ENCODE measurements around the gene CPAMD8. TPM values are rescaled to one million over a fixed set of nuclear protein-coding genes. Genes with fewer than 3 reads are reported as not detected.

CPAMD8 gene
- total RNA-seq, 6 experiments from 2014 or later, result 0.11 to 0.20 (median 0.14) TPM; not detected in 1

DNA sequence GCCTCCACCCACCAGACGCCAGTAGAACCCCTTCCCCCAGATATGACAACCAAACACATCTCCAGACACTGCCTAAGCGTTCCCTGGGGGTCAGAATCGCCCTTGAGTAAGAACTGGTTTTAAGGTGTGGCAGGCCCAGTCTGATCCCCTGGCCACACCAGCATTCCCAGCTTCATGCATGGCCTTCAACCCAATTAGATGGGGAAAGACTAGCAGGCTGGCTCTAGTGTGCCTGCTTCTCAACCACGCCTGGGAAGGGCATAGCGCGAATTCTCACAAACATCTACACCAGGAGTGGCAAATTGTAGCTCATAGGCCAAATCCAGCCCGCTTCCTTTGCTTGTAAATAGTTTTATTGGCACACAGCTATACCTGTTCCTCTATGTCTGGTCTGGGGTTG lies 35.1 kb upstream of the CPAMD8 start:
- Mint-ChIP-seq H3K9me3 (no peaks in the 10 kb centered on the region; the same call in 1 of the 2 replicates), H3K4me1 (ENCODE audit: low read depth) (peaks cover 6% of the 10 kb centered on the region), H3K4me3 (no peak overlapping the region), H3K27me3 (ENCODE audit: insufficient read depth) (no peaks in the 10 kb centered on the region), H3K36me3 (ENCODE audit: low read depth) (peaks cover 35% of the 10 kb centered on the region), H3K27ac (no peak overlapping the region)
- DNase-seq, result no peak
- TF ChIP-seq, protein P1, sequence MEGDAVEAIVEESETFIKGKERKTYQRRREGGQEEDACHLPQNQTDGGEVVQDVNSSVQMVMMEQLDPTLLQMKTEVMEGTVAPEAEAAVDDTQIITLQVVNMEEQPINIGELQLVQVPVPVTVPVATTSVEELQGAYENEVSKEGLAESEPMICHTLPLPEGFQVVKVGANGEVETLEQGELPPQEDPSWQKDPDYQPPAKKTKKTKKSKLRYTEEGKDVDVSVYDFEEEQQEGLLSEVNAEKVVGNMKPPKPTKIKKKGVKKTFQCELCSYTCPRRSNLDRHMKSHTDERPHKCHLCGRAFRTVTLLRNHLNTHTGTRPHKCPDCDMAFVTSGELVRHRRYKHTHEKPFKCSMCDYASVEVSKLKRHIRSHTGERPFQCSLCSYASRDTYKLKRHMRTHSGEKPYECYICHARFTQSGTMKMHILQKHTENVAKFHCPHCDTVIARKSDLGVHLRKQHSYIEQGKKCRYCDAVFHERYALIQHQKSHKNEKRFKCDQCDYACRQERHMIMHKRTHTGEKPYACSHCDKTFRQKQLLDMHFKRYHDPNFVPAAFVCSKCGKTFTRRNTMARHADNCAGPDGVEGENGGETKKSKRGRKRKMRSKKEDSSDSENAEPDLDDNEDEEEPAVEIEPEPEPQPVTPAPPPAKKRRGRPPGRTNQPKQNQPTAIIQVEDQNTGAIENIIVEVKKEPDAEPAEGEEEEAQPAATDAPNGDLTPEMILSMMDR (IDR thresholded peaks at IDR 0.05), result no peak

DNA sequence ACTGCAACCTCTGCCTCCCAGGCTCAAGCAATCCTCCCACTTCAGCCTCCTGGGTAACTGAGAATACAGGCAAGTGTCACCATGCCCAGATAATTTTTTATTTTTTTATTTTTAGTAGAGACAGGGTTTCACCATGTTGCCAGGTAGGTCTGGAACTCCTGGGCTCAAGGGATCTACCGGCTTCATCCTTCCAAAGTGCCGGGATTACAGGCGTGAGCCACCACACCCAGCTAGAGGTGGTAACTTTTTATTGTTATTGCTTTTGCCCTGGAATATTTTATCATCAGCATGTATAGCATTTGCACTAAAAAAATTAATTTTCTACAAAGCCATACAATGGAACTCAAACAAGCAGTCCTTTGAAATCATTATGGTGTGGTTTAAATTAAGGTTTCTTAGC lies 34.6 kb upstream of the CPAMD8 start:
- peaks cover 31% of the 10 kb centered on the region for H3K36me3 Mint-ChIP-seq (ENCODE audit: low read depth)
- DNase-seq, result no peak
- no peak overlapping the region for H3K4me3 Mint-ChIP-seq
- no peak overlapping the region for H3K27ac Mint-ChIP-seq
- TF ChIP-seq, protein P1 (IDR thresholded peaks at IDR 0.05), result no peak
- H3K27me3 Mint-ChIP-seq (ENCODE audit: insufficient read depth), result no peaks in the 10 kb centered on the region
- no peaks in the 10 kb centered on the region; the same call in 1 of the 2 replicates for H3K9me3 Mint-ChIP-seq
- H3K4me1 Mint-ChIP-seq (ENCODE audit: low read depth), result peaks cover 6% of the 10 kb centered on the region

DNA sequence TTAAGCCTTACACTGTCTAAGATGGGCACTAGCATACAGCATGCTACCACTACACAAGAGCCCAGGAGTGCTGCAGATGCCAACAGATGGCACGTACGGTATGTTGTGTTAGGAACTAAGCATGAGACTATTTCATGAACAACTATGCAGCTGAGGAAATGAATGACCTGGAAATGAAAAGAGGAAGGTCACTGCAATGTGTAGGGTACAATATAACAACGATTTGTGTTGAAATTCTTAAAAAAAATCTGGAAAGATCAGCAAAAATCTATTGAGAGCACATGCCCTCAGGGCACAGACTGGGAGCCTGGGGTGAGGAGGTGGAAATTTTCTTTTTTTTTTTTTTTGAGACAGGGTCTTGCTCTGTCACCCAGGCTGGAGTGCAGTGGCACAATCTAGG lies 34.2 kb upstream of the CPAMD8 start:
- Mint-ChIP-seq H3K4me3 (no peak overlapping the region), H3K36me3 (ENCODE audit: low read depth) (peaks cover 31% of the 10 kb centered on the region), H3K27ac (no peak overlapping the region), H3K27me3 (ENCODE audit: insufficient read depth) (no peaks in the 10 kb centered on the region; the same call in 1 of the 2 replicates), H3K4me1 (ENCODE audit: low read depth) (peaks cover 6% of the 10 kb centered on the region), H3K9me3 (no peaks in the 10 kb centered on the region; the same call in 1 of the 2 replicates)
- TF ChIP-seq, protein P1 (IDR thresholded peaks at IDR 0.05), result no peak
- DNase-seq, result no peak

DNA sequence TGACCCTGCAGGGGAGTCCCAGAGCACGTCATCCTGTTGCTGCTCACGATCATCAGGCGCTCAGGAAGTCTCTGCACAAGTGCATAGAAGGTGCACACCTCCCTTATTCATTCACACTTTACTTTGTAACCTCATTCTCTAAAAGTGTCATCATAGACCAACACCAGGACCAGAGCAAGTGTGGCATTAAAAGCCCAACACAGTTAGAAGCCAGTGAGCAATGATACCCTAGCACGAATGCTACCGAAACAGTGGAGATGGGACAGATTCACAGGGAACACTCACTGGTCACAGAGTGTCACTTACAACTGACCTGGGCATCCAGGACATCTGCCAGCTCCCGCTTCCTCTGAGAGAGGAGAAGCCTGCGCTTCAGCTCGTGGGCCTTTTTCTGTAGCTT lies 31.6 kb upstream of the CPAMD8 start:
- DNase-seq, result no peak
- no peaks in the 10 kb centered on the region for H3K4me1 Mint-ChIP-seq (ENCODE audit: low read depth)
- H3K9me3 Mint-ChIP-seq, result no peaks in the 10 kb centered on the region; the same call in 1 of the 2 replicates
- no peaks in the 10 kb centered on the region; the same call in 1 of the 2 replicates for H3K27me3 Mint-ChIP-seq (ENCODE audit: insufficient read depth)
- H3K27ac Mint-ChIP-seq, result no peak overlapping the region
- peaks cover 19% of the 10 kb centered on the region for H3K36me3 Mint-ChIP-seq (ENCODE audit: low read depth)
- TF ChIP-seq, protein P1 (IDR thresholded peaks at IDR 0.05), result no peak
- H3K4me3 Mint-ChIP-seq, result no peak overlapping the region

DNA sequence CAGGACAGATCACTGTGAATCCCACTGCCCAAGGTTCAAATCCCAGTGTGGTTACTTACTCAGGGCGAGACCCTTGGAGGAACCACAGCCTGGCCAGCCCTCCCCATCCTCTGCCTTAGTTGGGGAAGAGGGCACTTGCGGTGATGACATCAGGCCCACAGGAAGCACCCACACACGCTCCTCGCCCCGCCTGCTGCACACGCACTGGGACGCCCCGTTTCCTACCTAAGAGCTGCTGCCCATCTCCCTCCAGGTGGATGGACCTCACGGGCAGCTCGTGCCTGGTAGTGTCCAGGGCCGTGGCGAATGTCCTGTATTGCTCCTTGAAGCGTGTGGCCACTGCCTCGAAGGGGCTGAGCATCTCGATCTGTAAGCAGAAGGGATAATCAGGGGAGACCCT lies 29.0 kb upstream of the CPAMD8 start:
- H3K9me3 Mint-ChIP-seq, result no peaks in the 10 kb centered on the region; the same call in 1 of the 2 replicates
- H3K27me3 Mint-ChIP-seq (ENCODE audit: insufficient read depth), result no peaks in the 10 kb centered on the region; the same call in none of the 2 replicates
- no peak overlapping the region for H3K27ac Mint-ChIP-seq
- H3K4me1 Mint-ChIP-seq (ENCODE audit: low read depth), result no peaks in the 10 kb centered on the region
- DNase-seq, result no peak
- TF ChIP-seq, protein P1 (IDR thresholded peaks at IDR 0.05), result no peak
- no peak overlapping the region for H3K4me3 Mint-ChIP-seq
- peaks cover 30% of the 10 kb centered on the region for H3K36me3 Mint-ChIP-seq (ENCODE audit: low read depth)

DNA sequence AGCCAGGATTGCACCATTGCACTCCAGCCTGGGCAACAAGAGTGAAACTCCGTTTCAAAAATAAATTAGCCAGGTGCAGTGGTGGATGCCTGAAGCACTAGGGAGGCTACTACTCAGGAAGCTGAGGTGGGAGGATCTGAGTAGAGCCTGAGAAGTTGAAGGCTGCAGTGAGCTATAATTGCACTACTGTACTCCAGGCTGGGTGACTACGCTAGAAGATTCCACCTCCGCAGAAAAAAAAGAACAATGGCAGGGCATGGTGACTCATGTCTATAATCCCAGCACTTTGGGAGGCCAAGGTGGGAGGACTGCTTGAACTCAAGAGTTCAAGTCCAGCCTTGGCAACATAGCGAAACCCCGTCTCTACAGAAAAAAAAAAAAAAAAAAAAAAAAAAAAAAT lies 28.1 kb upstream of the CPAMD8 start:
- Mint-ChIP-seq H3K36me3 (ENCODE audit: low read depth) (peaks cover 29% of the 10 kb centered on the region), H3K4me3 (no peak overlapping the region), H3K27me3 (ENCODE audit: insufficient read depth) (no peaks in the 10 kb centered on the region; the same call in none of the 2 replicates), H3K27ac (no peak overlapping the region), H3K9me3 (no peaks in the 10 kb centered on the region; the same call in 1 of the 2 replicates), H3K4me1 (ENCODE audit: low read depth) (peaks cover 4% of the 10 kb centered on the region)
- TF ChIP-seq, protein P1 (IDR thresholded peaks at IDR 0.05), result no peak
- DNase-seq, result no peak

Measured in HFFc6 (cell line).